ENCODE results near the gene SUV39H1. TPM values are rescaled to one million over a fixed set of nuclear protein-coding genes. Genes with fewer than 3 reads are reported as not detected.
"Not testable (repeated sequence)": the region's sequence is repeated elsewhere in the genome, so short reads cannot be mapped to it uniquely, and the experiment has no call there.

Gene SUV39H1, protein sequence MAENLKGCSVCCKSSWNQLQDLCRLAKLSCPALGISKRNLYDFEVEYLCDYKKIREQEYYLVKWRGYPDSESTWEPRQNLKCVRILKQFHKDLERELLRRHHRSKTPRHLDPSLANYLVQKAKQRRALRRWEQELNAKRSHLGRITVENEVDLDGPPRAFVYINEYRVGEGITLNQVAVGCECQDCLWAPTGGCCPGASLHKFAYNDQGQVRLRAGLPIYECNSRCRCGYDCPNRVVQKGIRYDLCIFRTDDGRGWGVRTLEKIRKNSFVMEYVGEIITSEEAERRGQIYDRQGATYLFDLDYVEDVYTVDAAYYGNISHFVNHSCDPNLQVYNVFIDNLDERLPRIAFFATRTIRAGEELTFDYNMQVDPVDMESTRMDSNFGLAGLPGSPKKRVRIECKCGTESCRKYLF
- polyA plus RNA-seq (ENCODE audit: insufficient read length): 3.6 TPM

DNA sequence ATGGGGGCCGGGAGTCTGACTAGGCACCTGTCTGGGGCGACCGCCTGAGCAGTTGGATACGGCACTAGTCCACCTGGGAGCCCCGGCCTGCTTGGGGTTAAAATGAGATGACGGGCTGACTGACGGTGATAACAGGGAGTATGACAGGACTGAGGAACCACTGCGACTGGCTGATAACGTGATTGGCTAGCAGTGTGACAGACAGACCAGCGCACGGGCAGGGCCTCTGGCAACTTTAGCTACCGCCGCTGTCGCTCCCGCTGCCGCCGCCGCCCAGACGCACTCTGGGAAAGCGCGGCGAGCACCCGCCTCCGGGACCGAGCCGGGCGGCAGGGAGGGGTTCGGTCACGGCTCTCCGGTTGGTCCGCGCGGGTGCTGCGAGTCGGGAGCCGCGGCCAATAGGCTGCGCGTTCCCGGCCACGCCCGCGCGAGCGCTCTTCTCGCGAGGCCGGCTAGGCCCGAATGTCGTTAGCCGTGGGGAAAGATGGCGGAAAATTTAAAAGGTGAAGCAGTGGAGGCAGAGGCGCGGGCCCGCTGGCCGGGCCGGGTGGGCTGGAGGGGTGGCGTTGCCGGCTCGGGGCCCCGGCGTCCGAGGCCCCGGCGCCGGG lies at the start of gene SUV39H1:
Gene SUV39H1, plus strand, starts transcription at position 434 of the 608 bp plus-strand sequence. Its CDS starts 51 bp downstream, at position 485.
- peak; percentile 74 for DNase-seq (ENCODE audit: low read depth)

DNA sequence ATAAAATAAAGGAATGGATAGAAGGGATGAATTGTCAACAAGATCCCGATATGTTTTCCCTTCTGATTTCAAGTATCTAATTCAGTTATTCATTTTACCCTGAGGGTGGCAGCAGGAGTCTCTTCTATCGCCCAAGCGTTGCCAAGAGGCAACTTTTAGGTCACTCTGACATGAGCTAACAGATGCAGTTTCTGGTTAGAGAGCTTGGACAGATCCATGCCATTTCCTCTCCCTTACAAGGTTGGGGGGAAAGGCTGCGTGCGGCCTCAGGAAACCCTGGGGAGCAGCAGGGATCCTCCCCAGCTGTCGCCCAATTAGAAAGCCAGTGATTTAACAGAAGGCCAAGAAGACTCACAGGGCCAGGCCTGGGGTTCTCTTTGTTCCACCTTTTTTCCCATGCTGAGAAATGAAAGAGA lies 48.2 kb upstream of the SUV39H1 start:
- peak; percentile 34 for DNase-seq (ENCODE audit: low read depth)

DNA sequence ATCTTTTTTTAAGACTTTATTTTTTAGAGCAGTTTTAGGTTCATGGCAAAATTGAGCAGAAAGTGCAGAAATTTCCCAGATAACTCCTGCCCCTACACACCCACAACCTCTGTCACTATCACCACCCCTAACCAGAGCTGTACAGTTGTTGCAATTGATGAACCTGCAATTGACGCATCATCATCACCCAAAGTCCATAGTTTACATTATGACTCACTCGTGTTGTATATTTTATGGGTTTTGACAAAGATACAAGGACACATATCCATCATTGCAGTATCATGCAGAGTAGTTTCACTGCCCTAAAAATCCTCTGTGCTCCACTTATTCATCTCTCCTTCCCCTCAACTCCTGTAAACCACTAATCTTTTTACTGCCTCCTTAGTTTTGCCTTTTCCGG lies 47.4 kb upstream of the SUV39H1 start:
- no peak for DNase-seq (ENCODE audit: low read depth)

DNA sequence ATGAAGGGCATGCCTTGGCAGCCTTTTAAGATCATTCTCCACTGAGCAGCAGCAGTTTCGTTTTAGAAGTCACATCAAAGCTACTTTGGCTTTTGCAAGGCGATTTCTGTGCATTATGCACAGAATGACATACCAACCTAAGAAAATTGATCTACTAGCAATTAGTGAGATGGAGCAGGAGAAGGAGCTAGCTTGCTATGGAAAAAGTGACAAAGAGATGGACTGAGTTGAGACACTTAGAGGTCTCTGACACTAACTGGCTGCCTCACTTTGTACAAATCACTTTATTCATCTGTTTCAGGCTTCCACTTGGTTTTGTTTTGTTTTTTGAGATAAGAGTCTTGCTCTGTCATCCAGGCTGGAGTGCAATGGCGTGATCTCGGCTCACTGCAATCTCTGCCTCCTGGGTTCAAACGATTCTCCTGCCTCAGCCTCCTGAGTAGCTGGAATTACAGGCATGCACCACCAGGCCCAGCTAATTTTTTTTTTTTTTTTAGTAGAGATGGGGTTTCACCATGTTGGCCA lies 44.4 kb upstream of the SUV39H1 start:
- not testable (repeated sequence) for DNase-seq (ENCODE audit: low read depth)

DNA sequence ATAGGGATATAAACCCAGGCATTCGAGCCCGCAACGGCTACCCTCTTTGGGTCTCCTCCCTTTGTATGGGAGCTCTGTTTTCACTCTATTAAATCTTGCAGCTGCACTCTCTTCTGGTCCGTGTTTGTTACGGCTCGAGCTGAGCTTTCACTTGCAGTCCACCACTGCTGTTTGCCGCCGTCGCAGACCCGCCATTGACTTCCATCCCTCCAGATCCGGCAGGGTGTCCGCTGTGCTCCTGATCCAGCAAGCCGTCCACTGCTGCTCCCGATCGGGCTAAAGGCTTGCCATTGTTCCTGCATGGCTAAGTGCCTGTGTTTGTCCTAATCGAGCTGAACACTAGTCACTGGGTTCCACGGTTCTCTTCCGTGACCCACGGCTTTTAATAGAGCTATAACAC lies 41.8 kb upstream of the SUV39H1 start:
- DNase-seq (ENCODE audit: low read depth): not testable (repeated sequence)

DNA sequence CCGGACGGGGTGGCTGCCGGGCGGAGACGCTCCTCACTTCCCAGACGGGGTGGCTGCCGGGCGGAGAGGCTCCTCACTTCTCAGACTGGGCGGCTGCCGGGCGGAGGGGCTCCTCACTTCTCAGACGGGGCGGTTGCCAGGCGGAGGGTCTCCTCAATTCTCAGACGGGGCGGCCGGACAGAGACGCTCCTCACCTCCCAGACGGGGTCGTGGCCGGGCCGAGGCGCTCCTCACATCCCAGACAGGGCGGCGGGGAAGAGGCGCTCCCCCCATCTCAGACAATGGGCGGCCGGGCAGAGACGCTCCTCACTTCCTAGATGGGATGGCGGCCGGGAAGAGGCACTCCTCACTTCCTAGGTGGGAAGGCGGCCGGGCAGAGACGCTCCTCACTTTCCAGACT lies 36.8 kb upstream of the SUV39H1 start:
- not testable (repeated sequence) for DNase-seq (ENCODE audit: low read depth)

DNA sequence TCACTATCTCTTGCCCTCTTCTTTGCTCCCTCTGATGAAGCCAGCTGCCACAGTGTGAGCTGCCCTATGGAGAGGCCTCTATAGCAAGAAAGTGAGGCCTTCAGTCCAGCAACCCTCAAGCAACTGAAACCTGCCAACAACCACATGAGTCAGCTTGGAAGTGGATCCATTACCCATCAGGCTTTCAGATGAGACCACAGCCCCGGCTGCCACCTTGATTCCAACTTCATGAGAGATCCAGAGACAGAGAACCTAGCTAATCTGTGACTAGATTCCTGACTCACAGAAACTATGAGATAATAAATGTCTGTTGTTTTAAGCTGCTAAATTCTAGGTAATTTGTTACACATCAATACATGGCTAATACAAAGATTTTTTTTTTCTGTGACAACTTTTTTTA lies 33.3 kb upstream of the SUV39H1 start:
- DNase-seq (ENCODE audit: low read depth): no peak

DNA sequence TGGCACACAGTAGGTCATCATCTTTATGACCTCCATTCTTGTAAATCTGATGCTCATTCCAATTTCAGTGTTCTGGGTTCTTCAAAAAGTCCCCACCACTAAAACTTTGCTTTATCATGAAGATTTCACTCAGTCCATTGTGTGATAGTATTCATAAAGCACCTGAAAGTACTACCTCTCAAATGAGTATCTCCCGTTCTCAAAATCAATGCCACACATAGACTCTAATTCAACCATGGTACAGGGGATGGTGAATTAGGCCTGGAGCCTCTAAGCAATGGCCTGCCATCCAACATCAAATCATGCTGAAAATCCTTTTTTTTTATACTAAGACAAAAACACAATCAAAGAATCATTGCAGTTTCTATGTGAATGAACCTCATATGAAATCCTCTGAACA lies 32.4 kb upstream of the SUV39H1 start:
- no peak for DNase-seq (ENCODE audit: low read depth)

DNA sequence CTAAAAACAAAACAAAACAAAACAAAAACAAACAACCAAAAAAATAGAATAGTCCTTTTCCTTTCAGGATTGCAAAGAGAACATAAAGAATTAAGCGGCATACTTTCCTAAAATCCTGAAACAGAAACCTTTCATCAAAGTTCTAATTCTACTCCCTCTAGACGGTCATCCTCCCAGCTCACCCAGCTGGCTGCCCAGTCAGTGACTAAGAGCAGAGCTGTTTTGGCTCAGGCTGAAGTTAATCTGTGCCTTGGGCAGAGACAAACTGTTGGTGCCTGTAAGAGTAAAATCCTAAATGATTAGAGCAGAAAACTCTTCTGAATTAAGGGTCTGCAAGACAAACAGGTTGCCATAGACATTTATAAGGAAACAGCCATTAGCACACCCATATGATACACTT lies 30.5 kb upstream of the SUV39H1 start:
- no peak for DNase-seq (ENCODE audit: low read depth)

DNA sequence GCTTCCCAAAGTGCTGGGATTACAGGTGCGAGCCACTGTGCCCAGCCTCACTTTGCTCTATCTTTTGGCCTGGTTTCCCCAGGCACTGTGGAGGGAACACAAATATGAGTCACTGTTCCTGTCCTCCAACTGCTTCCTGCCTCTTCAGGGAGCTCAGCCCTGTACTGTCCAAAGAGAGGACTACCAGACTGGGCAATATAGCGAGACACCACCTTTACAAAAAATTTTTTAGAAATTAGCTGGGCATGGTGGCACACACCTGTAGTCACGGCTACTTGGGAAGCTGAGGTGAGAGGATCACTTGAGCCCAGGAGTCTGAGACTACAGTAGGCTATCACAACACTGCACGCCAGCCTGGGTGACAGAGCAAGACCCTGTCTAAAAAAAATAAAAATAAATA lies 29.9 kb upstream of the SUV39H1 start:
- no peak for DNase-seq (ENCODE audit: low read depth)

DNA sequence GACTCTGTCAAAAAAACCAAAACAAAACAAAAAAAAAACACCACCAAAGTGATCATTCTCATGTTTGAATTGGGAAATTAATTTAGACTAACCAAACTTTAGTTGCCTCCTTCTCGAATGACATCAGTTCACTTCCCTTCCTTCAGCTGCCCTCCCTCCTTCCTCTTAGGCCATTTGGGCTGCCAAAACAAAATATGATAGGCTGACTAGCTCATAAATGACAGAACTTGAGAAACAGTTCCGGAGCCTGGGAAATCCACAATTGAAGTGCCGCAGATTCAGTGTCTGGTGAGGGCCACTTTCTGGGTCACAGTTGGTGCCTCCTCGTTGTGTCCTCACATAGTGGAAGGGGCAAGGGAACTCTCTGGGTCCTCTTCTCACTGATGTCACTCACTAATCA lies 29.0 kb upstream of the SUV39H1 start:
- no peak for DNase-seq (ENCODE audit: low read depth)

DNA sequence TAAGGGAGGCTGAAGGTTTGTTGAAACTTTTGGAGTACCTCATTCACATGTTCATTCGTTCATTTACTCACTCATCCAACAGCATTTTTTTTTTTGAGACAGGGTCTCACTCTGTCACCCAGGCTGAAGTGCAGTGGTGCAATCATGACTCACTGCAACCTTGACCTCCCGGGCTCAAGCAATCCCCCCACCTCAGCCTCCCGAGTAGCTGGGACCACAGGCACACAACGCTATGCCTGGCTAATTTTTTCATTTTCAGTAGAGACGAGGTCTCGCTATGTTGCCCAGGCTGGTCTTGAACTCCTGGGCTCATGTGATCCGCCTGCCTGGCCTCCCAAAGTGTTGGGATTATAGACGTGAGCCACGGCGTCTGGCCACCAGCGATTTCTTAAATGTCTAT lies 28.3 kb upstream of the SUV39H1 start:
- DNase-seq (ENCODE audit: low read depth): not testable (repeated sequence)

DNA sequence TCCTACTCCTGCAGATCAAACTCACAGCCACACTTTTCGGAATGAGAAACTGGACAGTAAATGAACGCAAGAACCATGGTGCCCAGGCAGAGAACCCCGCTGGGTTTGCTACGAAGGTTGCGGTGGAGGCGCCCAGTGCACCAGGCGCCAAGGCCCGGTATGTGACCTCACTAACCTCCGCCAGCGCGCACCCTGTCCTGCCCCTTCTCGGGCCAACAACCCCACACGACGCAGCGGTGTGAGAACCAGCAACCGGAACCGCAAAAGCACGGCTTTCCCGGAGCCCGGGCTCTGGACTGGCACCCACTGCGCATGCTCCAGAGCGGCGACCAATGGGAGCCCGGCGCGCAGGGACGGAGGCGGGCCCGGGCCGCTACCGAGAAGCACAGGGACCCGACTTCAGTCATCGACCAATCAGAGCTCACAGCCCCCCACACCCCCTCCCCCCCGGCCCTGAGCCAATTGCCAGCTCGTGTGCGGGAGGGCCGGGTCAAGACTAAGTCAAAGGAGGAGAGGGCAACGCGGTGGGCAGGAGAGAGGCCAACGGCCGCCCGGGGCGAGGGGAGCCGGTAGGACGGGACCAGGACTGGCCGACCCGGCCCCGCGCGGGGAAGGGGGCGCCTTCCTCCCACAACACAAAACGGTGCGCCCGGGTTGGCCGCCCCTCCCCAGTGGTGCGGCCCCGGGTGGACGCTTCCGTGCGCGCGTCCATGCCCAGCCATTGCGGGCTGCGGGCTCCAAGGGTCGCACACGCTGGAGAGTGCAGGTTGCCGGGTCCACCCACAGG lies 20.2 kb upstream of the SUV39H1 start:
- peak; percentile 41 for DNase-seq (ENCODE audit: low read depth)

DNA sequence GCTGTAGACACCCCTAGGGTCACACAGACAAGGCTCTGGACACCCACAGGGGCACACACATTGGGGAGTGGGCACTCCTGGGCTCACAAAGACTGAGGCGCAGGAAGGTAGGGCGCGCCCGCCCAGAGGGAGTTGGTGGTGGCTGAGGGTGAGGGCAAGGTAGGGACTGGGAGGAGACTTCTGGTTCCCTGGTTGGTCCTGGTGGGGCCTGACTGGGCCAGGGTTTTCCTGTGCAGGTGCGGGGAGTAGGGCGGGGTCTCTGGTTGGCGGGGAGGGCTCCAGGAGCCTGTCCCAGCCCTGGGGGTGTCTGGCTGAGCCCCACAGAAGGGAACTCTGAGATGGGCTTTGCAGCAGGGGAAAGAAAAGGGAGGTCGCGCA lies 19.7 kb upstream of the SUV39H1 start:
- no peak for DNase-seq (ENCODE audit: low read depth)

DNA sequence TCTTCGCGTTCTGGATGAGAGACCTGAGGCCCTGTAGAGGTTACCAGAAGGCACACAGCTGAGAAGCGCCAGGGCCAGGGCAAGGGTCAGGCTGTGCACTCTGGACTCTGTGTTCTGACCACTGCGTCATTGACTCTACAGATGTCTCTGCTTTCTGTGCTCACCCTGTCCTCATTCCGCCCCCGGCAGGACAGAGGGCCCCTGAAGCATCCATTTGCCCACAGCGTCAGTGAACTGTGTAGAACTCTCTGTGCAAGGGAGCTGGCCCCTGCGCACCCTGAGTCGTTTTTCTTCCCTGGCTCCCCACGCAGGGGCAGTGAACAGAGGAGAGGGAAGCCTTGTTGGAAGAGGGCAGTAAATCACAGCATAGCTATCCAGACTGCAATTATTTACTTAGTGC lies 19.0 kb upstream of the SUV39H1 start:
- no peak for DNase-seq (ENCODE audit: low read depth)

DNA sequence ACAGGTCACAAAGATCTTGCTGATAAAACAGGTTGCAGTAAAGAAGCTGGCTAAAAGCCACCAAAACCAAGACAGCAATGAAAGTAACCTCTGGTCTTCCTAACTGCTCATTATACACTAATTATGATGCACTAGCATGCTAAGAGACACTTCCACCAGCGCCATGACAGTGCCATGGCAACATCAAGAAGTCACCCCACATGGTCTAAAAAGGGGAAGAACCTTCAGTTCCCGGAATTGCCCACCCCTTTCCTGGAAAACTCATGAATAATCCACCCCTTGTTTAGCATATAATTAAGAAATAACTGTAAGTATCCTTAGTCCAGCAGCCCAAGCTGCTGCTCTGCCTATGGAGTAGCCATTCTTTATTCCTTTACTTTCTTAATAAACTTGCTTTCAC lies 16.1 kb upstream of the SUV39H1 start:
- not testable (repeated sequence) for DNase-seq (ENCODE audit: low read depth)

DNA sequence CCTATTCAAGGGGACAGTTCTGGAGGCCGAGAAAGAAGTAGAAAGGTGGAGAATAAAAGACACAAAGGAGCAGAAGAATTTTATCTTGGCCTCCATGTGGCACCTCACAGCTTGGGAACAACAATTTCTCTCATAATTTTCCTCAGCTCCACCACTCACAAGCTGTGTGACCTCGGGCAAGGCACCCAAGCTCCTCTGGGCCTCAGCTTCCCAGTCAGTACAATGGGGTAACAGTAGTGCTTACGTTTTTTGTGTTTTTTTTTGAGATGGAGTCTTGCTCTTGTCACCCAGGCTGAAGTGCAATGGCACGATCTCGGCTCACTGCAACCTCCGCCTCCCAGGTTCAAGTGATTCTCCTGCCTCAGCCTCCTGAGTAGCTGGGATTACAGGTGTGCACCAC lies 15.6 kb upstream of the SUV39H1 start:
- DNase-seq (ENCODE audit: low read depth): not testable (repeated sequence)

DNA sequence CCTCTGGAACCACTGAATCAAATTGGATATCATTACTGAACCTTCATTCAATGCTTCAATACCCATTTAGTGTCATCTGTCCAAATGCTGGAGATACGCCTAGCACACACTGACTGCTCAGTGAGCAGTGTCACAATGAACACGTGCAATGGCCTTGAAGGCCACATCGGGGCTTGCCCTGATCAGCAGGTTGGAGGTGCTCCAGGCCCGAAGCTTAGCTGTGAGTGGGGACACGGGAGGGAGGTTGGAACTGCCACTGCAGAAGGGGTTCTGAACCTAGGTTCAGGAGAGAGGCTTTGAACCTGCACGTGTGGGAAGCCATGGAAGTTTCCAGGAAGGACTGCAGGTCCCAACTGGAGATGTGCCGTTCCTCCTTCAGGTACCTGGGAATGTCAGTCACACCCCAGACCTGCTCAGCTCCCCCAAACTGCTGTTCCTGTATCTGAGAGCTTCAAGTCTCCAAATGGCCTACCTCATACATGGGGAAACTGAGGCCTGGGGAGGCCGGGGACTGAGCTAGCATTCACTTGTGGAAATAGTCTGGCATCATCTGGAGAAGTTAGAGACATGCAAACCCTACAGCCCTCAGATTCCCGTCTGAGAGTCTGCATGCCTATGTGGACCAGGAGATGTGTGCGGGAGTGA lies 14.9 kb upstream of the SUV39H1 start:
- no peak for DNase-seq (ENCODE audit: low read depth)

DNA sequence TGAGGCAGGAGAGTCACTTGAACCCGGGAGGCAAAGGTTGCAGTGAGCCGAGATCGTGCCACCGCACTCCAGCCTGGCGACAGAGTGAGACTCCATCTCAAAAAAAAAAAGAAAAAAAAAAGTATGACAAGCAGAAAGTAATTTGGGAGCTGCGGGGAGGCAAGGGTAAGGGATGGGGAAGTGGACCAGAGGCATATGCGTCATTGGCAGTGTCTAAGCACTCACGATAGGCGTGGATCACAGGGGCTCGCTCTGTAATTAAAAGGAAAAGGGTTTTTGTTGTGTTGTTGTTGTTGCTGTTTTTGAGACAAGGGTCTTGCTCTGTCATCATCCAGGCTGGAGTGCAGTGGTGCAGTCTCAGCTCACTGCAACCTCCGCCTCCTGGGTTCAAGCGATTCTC lies 13.7 kb upstream of the SUV39H1 start:
- DNase-seq (ENCODE audit: low read depth): not testable (repeated sequence)

DNA sequence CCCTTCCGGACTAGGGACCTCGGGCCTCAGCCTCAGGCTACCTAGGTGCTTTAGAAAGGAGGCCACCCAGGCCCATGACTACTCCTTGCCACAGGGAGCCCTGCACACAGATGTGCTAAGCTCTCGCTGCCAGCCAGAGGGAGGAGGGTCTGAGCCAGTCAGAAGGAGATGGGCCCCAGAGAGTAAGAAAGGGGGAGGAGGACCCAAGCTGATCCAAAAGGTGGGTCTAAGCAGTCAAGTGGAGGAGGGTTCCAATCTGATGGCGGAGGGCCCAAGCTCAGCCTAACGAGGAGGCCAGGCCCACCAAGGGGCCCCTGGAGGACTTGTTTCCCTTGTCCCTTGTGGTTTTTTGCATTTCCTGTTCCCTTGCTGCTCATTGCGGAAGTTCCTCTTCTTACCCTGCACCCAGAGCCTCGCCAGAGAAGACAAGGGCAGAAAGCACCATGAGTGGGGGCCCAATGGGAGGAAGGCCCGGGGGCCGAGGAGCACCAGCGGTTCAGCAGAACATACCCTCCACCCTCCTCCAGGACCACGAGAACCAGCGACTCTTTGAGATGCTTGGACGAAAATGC lies 13.0 kb upstream of the SUV39H1 start, which contains the start of gene WAS:
Gene WAS, plus strand, starts transcription at position 389 of the 572 bp plus-strand sequence. Its CDS starts 55 bp downstream, at position 444.
- no peak for DNase-seq (ENCODE audit: low read depth)

DNA sequence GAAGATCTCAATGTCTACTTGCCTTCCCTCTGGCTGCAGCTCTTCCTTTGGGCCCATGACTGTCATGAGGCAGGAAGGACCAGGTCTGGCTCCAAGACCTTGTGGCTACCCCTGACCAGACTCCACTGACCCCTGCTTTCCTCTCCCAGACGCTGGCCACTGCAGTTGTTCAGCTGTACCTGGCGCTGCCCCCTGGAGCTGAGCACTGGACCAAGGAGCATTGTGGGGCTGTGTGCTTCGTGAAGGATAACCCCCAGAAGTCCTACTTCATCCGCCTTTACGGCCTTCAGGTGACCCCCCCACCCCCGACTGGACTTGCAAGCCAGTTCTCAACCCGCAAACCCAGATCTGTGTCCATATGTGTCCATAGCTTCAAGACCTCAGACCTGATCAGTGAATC lies 12.4 kb upstream of the SUV39H1 start:
- DNase-seq (ENCODE audit: low read depth): no peak

Data from forelimb muscle (tissue), 1 donor.